ENCODE results near the gene MARVELD3. TPM values are rescaled to one million over a fixed set of nuclear protein-coding genes. Genes with fewer than 3 reads are reported as not detected.

MARVELD3 gene
- total and polyA plus RNA-seq, 9 of the 15 experiments (the other 6 are each of a cell fraction or from before 2014, with no cell fraction given), result 0.03 to 0.07 (median 0.07) TPM; not detected in 6

GRCh38 chr16:71671165-71671564, 45.2 kb downstream of the MARVELD3 start:
- Histone ChIP-seq H3K9ac (ENCODE audit: insufficient read depth in 1 of 2, low read depth in 2 of 2, low read length in 2 of 2) (no peak overlapping the region), H3K4me2 (ENCODE audit: insufficient read depth, low read length) (no peak overlapping the region), H3K27me3 (ENCODE audit: control insufficient read depth in 2 of 2, insufficient read depth in 2 of 2, low read length in 2 of 2) (no peaks in the 10 kb centered on the region), H3K36me3 (ENCODE audit: control insufficient read depth, insufficient read depth, low read length) (peaks cover 42% of the 10 kb centered on the region; the same call in 2 of the 3 replicates), H2AFZ (ENCODE audit: low read depth, low read length) (no peak overlapping the region), H3K9me3 (replicated peaks; ENCODE audit: control insufficient read depth, insufficient read depth, low read depth, low read length) (no peaks in the 10 kb centered on the region), H3K79me2 (ENCODE audit: control insufficient read depth, insufficient read depth, low read length) (no peaks in the 10 kb centered on the region), H3K4me3 (no peak overlapping the region), H4K20me1 (replicated peaks; ENCODE audit: control insufficient read depth, insufficient read depth, low read length) (no peaks in the 10 kb centered on the region), H3K27ac (ENCODE audit: extremely low read depth, low read depth, low read length) (no peak overlapping the region), H3K9me1 (ENCODE audit: control insufficient read depth, insufficient read depth, low read length) (no peaks in the 10 kb centered on the region), H3K4me1 (replicated peaks in 1 of 2; ENCODE audit: control insufficient read depth in 2 of 2, insufficient read depth in 2 of 2, low read length in 2 of 2) (no peaks in the 10 kb centered on the region)
- FAIRE-seq (no peak), ATAC-seq (no peak), DNase-seq (ENCODE audit: extremely low read depth in 1 of 4, low spot score in 3 of 4) (no peak)
- ChIA-PET POLR2A (interaction anchor here (0.6 to 0.7 kb wide), 2 partner anchors 12 to 252 kb away, joined by 3 read pairs; no protein-coding TSS in a partner anchor), CTCF (ENCODE audit: low intra/inter-chr PET ratio) (no interaction called here)
- intact Hi-C loops (cut with micrococcal nuclease), result no loop called here
- WGBS (ENCODE audit: insufficient coverage, low coverage, missing lambda C conversion rate), result 77% methylated on average over 3 of the region's 3 CpGs
- in situ Hi-C loops (cut with MboI), result no loop called here
- BruUV-seq (replicated peaks), result no TSS peak
- TF ChIP-seq ESRRA (IDR thresholded peaks at IDR 0.05; ENCODE audit: borderline replicate concordance, low read depth) (no peak), RHOXF2B (CRISPR knock-in tag; conservative IDR thresholded peaks at IDR 0.05) (no peak), ZNF592 (IDR thresholded peaks at IDR 0.05) (no peak), CCAR2 (IDR thresholded peaks at IDR 0.05; ENCODE audit: low read depth, low read length) (no peak), ZNF75A (CRISPR knock-in tag; IDR thresholded peaks at IDR 0.05) (no peak), ZNF197 (CRISPR knock-in tag; IDR thresholded peaks at IDR 0.05; ENCODE audit: low read depth) (no peak), MNT (conservative IDR thresholded peaks at IDR 0.05) (no peak), NFXL1 (CRISPR knock-in tag; IDR thresholded peaks at IDR 0.05) (no peak), CCNT2 (IDR thresholded peaks at IDR 0.05; ENCODE audit: borderline replicate concordance, extremely low read depth, insufficient read length, low read depth, low read length) (no peak), TAL1 (IDR thresholded peaks at IDR 0.05) (no peak), BHLHE40 (IDR thresholded peaks at IDR 0.05; ENCODE audit: low read length) (no peak), C11orf30 (IDR thresholded peaks at IDR 0.05; ENCODE audit: low read depth) (no peak), PBX2 (CRISPR knock-in tag; IDR thresholded peaks at IDR 0.05; ENCODE audit: low read depth) (no peak), PBX2 (tag; conservative IDR thresholded peaks at IDR 0.05; ENCODE audit: low read depth) (no peak), NR1H2 (CRISPR knock-in tag; IDR thresholded peaks at IDR 0.05) (no peak), KDM1A (IDR thresholded peaks at IDR 0.05) (no peak), TCF7L2 (IDR thresholded peaks at IDR 0.05; ENCODE audit: low read depth, low read length) (no peak)
